ENCODE measurements around the gene HELZ.

HELZ gene

DNA sequence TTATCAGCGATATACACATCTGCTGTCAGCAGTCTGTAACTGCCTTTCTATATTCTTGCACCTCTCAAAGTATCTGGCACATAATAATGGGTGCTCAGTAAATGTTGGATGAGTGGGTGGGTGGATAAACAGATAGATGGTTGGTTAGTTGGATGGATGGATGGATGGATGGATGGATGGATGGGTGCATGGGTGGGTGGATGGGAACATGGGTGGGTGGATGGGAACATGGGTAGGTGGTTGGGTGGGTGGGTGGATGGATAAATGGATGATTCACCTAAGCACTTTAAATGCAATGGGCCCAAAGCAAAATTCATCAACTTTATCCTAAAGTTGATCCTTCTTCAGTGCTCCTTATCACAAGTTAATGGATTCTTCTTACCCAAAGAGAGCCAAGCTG is 48.6 kb downstream of the HELZ start:
- no peak for DNase-seq (ENCODE audit: low read depth in 2 of 3, low spot score in 1 of 3)

DNA sequence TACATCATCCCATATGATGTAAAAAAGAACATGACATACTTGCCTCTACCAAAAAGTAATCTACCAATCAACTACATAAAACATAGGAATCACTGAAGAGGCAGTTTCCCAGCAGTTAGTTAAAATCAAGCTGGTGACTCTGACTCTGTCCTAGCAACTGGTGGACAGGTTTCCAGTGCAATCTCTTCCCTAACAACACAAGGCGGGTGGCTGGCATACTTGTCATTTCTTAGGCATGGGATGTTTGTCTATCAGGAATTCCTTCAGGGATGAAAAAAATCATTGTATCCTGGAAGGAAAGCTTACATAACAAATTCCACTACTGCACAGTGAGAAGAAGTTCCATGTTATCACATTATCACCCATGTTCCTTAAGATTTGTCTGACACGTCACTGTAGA is 50.9 kb downstream of the HELZ start:
- no peak for DNase-seq (ENCODE audit: low read depth in 2 of 3, low spot score in 1 of 3)

DNA sequence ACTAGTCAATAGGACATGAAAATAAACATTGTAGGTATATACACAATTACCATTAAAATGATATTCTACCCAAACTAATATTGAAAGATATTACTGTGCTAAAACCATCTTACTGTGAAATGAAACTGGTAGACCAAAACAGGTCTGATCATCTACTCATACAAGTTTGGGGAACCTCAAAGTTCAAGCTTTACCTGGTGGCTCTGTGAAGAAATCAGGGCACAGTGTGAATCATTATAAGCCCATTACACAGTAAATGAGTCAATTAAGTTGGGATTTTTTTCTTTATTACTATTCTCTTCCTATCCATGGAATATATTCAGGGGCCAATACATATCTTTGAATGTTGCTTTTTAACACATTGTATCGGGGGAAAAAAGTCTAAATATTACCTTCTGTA is 57.1 kb downstream of the HELZ start:
- DNase-seq (ENCODE audit: low read depth in 2 of 3, low spot score in 1 of 3), result no peak

DNA sequence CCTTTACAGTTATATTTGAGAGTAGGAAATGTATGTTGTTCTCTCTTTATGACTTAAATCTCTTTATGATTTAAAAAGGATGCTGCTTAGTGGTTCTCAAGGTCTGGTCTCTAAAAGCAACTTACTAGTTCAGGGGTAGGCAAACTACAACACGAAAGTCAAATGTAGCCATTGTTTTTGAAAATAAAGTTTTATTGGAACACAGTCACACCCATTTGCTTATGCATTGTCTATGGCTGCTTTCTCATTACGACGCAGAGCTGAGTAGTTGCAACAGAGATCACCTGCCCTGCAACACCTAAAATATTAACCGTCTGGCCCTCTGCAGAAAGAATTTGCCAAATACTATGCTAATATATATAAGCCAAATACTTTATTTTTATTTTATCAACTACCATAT is 58.2 kb downstream of the HELZ start:
- no peak for DNase-seq (ENCODE audit: low read depth in 2 of 3, low spot score in 1 of 3)

DNA sequence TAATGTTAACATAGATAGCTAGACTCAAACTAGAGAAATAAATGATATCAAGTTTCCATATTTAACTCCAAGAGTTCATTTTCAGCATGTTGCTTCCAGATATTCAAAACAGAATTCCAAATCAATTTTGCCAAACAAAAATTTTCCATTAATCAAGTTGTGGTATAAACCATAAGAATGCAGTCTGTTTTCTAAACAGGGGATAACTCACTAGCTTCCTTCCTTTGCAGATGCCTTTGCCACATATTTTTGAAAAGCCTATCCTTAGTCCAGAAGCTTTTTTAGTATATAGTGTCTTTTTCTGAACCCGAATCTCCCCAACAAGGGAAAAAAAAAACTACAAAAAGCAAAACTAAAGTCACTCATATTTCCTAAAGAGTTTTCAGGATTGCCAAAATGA is 61.5 kb downstream of the HELZ start:
- no peak for DNase-seq (ENCODE audit: low read depth in 2 of 3, low spot score in 1 of 3)

DNA sequence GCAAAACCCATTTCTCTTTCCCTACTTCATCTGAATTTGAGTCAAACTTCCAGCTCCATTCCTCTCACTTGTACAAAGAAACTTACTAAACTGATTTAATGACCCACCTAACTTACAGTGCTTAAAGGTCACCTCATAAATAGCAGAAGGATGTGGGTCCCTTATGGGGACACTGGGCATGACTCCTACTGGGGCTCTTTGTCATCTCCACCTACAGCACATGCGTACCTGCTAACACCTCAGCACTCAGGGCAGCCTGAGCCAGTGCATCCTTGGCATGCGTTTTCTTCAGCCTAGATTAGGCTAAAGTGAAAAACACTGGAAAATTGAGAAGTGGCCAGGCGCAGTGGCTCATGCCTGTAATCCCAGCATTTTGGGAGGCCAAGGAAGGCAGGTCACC is 63.2 kb downstream of the HELZ start:
- DNase-seq (ENCODE audit: low read depth in 2 of 3, low spot score in 1 of 3), result no peak

DNA sequence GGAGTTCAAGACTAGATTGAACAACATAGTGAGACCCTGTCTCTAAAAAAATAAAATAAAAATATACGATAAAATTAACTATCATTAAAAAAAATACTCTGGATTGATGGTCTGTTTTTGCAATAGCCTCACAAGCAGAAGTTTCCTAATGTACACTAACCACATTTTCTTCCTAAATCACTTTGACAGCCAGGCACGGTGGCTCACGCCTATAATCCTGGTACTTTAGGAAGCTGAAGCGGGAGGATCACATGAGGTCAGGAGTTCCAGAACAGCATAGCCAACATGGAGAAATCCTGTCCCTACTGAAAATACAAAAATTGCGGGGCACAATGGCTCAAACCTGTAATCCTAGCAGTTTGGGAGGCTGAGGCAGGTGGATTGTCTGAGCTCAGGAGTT is 64.7 kb downstream of the HELZ start:
- no peak for DNase-seq (ENCODE audit: low read depth in 2 of 3, low spot score in 1 of 3)

DNA sequence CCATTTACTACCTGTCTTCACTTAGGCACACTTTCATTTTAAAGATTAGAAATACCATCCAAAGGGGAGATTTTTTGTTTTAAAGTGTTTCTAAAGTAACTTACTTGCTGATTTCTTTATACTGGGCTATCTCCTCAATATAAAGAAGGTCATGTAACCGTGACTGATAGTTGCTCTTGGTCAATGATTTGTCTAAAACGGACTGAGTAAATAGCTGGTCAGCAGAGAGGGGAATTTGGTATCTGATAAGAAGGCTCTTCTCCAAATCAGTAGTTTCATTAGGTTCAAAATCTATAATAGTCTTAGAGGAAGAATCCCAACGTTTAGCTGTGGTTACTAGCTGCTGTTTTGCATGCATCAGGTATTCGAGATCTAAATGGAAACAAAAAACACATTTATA is 66.4 kb downstream of the HELZ start:
- no peak for DNase-seq (ENCODE audit: low read depth in 2 of 3, low spot score in 1 of 3)

DNA sequence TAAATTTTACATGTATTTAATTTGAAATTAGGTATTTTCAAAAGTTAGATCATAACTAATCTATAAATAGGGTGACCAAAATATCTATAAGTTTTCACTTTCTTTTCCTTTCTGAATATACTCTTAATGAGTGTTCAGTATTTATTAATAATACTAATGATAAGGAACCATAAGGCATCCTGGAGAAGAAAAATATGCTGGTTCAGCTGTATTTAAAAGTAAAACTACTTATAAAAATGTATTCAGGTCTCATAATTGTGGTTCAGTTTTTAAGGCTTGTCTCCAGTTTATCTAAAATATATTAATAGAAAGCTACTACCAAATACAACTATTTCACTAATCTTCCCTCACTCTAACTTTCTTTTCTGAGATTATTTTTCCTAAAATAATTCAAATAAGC is 67.3 kb downstream of the HELZ start:
- no peak for DNase-seq (ENCODE audit: low read depth in 2 of 3, low spot score in 1 of 3)

DNA sequence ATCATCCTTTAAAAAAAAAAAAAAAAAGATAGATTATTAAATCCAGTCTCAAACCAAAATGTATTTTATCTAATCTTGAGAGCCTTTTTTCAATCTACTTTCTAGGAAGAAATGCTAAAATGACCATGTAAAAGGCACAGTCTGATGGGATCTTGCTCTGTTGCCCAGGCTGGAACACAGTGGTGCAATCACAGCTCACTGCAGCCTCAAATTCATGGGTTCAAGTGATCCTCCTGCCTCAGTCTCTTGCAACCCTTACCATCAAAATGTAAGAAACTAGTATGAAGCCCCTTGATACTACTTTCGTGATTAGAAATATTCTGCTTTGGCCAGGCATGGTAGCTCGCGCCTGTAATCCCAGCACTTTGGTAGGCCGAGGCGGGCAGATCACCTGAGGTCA is 70.8 kb downstream of the HELZ start:
- DNase-seq (ENCODE audit: low read depth in 2 of 3, low spot score in 1 of 3), result no peak

DNA sequence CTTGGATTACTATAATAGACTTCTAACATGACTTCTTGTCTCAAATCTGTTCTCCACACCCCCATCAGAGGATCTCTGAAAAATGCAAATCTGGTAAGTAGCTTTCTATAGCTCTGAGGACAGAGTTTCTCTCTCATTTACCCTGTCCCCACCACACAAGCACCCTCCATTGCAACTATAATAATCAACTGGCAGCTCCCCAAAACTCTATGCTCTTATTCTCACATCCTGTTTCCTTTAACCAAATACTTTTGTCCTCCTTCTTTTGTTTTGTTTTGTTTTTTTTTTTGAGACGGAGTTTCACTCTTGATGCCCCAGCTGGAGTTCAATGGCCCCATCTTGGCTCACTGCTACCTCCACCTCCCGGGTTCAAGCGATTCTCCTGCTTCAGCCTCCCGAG is 73.4 kb downstream of the HELZ start:
- DNase-seq (ENCODE audit: low read depth in 2 of 3, low spot score in 1 of 3), result no peak

DNA sequence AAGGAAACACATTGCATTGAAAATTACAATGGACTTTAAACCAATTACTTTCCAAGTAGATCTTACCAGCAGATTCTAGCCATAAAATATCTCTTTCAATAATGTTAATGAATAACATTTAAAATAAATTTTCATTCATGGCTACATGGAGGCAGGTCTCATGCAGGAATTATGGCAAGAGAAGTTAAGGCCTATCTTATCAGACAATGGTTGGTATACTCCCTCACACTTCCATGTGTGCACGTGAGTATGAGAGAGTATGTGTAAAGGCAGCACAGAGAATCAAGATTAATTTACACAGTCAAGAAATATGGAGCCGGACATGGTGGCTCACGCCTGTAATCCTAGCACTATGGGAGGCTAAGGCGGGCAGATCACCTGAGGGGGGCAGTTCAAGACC is 76.5 kb downstream of the HELZ start:
- no peak for DNase-seq (ENCODE audit: low read depth in 2 of 3, low spot score in 1 of 3)

DNA sequence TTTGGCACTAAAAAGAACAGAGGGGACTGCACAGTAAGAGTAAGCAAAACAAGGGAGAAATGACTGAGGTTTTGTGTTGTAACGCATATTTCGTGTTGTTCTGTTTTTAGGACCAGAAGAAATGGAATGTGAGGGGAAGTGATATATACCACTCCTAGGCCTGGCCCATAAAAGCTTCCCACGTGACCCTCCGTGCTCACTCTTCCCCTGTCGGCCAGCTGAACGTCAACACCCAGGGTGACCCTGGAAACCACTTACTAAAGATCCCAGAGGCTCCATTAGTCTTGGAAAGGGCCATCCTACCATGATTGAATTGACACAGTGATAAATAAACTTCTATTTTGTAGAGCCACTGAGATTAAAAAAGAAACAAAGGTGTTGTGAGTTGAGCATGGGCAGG is 79.8 kb downstream of the HELZ start:
- no peak for DNase-seq (ENCODE audit: low read depth in 2 of 3, low spot score in 1 of 3)

DNA sequence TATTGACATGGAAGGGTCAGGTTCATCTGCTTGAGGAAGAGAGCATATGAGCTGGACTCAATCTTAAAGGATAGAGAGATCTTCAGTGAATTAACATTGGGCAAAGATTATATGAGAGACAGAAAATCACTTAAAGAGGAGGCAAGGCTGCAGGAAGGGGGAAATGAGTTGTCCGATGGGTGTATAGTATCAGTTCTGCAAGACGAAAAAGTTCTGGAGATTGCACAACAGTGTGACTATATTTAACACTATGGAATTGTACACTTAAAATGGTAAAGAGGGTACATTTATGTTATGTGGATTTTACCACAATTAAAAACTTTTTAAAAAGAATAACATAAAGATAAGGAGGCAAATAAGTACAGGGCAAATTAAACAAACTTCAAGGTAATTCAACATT is 80.7 kb downstream of the HELZ start:
- no peak for DNase-seq (ENCODE audit: low read depth in 2 of 3, low spot score in 1 of 3)

DNA sequence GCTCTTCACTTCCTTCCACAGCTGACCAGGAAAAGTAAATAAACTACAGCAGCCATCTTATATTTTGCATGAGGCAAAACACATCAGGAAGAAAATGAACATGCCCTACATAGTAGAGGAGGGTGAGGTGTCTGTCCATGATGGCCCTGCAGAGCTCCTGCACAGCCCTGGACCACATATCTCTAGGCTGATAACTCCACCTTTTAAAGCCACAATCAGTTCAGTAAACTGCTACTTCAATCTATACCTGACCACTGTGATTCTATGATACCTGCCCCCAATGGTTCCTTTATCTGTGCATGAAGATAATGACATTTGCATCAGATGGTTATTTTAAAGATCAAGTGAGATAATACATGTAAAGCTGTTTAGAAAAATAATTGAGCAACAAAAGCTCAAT is 82.2 kb downstream of the HELZ start:
- DNase-seq (ENCODE audit: low read depth in 2 of 3, low spot score in 1 of 3), result no peak

DNA sequence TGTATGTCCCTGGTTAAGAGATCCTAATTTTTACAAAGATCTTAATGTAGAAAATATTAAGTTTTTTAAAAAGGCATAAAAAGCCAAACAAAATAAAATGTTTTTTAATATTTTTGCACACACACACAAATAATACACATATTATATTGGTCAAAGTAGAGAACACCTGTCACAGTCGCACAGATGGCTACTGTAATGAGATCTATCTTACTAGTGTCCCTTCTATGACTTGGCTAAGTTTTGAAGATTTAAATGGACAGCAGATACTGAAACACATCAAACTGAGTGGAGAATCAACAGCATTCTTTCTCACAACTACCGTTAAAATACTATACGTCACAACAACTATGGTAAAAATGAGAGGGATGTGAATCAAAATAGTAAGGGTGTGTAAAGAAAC is 83.4 kb downstream of the HELZ start:
- no peak for DNase-seq (ENCODE audit: low read depth in 2 of 3, low spot score in 1 of 3)

DNA sequence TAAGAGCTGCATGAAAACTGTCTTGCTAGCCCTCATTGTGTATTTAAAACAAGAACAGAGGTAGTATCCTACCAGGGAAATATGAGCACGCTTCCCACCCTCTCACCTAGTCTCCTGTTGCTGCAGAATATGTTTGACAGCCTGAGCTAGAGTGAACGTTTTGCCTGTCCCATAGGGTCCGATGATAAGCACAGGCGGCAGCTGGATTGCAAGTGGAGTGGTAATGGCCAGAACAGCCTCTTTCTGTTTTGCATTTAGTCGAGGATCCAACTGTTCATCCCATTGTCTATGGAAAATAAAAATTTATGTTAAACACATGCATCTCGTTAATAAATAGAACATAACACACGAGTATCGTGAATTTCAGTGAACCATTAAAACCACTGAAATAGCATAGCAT is 84.2 kb downstream of the HELZ start:
- no peak for DNase-seq (ENCODE audit: low read depth in 2 of 3, low spot score in 1 of 3)

DNA sequence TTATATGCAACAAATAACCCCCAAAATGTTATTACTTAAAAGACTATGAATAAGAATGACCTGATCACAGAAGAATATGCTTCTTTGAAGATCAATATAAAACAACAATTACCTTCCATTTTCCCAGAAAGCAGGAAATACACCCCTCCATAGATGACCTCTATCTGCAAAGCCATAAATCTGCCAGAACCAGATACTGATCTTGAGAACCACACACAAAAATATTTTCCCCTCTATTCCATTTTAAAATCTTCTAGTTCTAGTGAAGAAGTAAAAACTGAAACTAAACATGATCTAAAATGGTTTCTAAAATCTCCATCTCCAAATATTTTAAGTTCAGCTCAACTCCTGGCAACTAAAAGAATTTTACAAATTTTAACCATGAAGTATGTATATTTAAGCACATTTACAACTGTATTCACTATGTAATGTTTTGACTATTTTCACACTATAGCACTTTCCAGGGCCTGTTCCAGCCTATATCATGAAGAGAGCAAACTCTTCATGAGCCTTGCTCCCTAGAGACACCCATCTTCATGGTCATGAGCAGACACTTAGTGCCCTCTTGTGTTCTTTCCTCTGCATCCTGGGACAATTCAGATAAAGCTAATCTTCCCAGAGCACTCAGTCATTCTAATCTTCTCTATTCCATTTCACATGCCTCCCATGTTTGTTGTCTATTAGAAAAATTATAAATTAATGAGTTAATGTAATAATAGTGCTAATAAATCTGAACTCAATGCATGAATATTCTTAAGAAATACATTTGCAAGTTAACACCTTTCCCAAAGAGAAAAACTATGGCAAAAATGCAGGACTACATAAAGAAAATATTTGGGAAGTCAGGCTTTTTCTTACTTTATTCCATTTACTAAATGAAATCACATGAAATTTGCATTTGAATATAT is 87.0 kb downstream of the HELZ start:
- DNase-seq (ENCODE audit: low read depth in 2 of 3, low spot score in 1 of 3), result no peak

DNA sequence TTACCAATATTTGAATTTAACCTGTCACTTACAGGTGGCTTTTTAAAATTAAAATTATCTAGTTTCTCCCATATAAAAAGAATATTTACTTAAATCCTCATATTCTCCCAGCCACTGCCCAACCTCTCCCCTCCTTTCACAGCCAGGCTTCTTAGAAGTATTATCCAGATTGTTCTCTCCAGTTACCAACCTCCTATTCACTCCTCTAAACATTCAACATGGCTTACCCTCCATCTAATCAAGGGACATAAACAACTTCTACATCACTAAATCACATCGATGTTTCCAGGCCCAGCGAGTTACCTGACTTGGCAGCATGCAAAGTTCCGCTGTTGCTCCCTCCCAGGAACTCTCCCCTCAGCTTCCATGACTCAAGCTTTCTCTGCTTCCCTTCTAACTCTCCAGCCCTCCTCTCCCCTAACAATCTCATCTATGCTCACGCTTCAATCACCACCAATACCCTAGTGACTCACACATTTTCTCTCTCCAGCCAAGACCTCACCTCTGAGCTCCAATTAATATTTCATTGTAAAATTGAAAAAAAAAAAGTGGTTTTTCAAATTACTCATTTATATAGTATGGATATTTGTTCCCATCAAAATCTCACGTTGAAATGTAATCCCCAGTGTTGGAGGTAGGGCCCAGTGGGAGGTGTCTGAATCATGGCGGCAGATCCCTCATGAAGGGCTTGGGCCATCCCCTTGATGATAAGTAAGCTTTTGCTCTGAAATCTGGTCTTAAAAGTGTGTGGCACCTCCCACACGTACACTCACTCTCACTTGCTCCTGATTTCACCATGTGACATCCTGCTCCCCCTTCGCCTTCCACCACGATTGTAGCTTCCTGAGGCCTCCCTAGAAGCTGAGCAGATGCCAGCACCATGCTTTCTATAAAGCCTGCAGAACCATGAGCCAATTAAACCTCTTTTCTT is 88.5 kb downstream of the HELZ start:
- DNase-seq (ENCODE audit: low read depth in 2 of 3, low spot score in 1 of 3), result peak in 2 of 3 donors; percentile 12 to 14

DNA sequence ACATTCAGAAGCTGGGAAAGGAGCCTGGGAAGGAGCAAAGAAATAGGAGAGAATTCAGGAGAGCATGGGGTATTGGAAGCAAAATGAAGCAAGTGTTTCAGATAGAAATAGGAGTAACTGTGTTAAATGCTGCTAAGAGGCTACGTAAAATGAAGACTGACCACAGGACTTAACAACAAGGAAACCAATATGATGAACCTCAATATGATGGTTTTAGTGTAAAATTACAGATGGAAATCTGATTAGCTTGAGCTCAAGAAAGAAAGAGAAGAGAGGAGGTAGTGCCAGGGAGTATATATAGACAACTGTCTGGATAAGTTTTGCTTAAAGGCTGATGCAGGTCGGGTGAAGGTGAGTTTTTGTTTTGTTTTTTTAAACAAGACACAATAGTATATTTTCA is 92.2 kb downstream of the HELZ start:
- DNase-seq (ENCODE audit: low read depth in 2 of 3, low spot score in 1 of 3), result no peak

DNA sequence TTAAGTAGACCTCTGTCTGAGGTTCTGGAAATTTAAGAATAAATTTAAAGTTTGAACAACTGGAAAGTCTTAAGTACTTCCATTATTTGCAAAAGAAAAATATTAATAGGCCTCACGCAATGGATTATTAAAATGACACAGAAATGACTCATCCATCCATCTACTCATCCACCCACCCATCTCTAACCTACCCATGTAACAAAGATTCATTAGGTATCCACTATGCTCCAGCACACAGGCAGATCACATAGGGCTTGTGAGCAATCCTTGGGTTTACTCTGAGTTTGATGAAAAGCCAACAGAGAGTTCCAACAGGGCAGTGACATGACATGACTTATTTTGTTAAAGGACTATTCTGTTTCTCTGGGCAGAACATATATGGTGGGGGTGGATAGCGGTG is 93.3 kb downstream of the HELZ start:
- DNase-seq (ENCODE audit: low read depth in 2 of 3, low spot score in 1 of 3), result no peak

DNA sequence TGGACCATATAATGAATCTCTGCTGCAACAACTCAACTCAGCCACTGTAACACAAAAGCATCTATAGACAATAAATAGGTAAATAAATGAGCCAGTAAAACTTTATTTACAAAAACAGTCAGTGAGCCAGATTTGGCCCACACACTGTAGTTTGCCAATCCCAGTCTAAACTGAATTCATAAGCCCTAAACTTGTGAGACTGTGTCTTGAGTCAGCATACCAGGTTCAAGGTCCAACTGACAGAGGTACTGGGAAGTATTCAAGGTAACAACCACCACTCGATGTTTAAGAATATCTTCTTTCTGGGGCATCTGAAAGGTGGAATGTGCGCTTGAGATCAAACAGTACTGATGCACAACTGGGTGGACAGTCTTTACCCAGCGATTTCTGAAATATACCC is 94.2 kb downstream of the HELZ start:
- DNase-seq (ENCODE audit: low read depth in 2 of 3, low spot score in 1 of 3), result no peak

Data from stimulated activated CD4-positive, alpha-beta T cell treated with anti-CD3 and anti-CD28 coated beads, Interleukin-12 subunit alpha, Interleukin-12 subunit beta, amount 100 ng/mL, for 48 hours (primary cell).